ENCODE measurements around the gene SNX1.

SNX1 gene

GRCh38 chr15:64185146-64185911 lies 89.5 kb downstream of the SNX1 start:
- no peak overlapping the region for H3K4me3 ChIP-seq (ENCODE audit: low read length)
- no peak for TF ChIP-seq CTCF (conservative IDR thresholded peaks at IDR 0.05; ENCODE audit: low read depth, low read length)
- no peak for DNase-seq (ENCODE audit: low read depth)

- H3K4me3 ChIP-seq (ENCODE audit: low read length): no peak overlapping the region
- no peak for TF ChIP-seq CTCF (conservative IDR thresholded peaks at IDR 0.05; ENCODE audit: low read depth, low read length)
- no peak for DNase-seq (ENCODE audit: low read depth)
These were observed 91.8 kb downstream of the SNX1 start for GRCh38 chr15:64187396-64188191.

Data from retinal pigment epithelial cell (primary cell).